Measurements from ENCODE around the gene CKM.
"Not testable (repeated sequence)": the region's sequence is repeated elsewhere in the genome, so short reads cannot be mapped to it uniquely, and the experiment has no call there.

Gene CKM

DNA sequence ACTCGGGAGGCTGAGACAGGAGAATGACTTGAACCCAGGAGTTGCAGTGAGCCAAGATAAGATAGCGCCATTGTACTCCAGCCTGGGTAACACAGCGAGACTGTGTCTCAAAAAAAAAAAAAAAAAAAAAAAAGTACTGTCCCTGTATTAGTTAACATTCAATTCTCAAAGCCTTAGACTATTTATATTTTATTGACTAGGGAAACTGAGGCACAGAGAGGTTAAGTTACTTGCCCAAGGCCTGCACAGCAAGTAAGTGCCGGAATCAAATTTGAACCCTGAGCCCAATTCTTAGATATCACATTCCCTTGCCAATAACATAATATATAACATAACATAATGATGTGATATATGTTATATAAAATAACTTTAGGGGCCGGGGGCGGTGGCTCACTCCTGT, 17.0 kb upstream of the CKM start:
- peaks cover 23% of the 10 kb centered on the region for H3K4me1 ChIP-seq (ENCODE audit: insufficient read depth, low read length, severe bottlenecking)
- no peak overlapping the region for H2AFZ ChIP-seq (ENCODE audit: low read length)
- TF ChIP-seq EZH2 (IDR thresholded peaks at IDR 0.05; ENCODE audit: borderline replicate concordance, low read length) (no peak), CTCF (IDR thresholded peaks at IDR 0.05; ENCODE audit: low read length) (no peak)
- H3K27me3 ChIP-seq (ENCODE audit: insufficient read depth, low read length) = 0 out of 2 replicates have a peak, but pooled peaks cover 4% of the 10 kb centered on the region
- H3F3A ChIP-seq (ENCODE audit: insufficient read depth, low read length) = no peaks in the 10 kb centered on the region
- no peaks in the 10 kb centered on the region for H3K79me2 ChIP-seq (ENCODE audit: insufficient read depth, low read length)
- H3K4me2 ChIP-seq (ENCODE audit: low read length) = no peak overlapping the region
- no peak overlapping the region for H3K4me3 ChIP-seq (ENCODE audit: low read depth, low read length, poor library complexity, severe bottlenecking)
- H3K9me2 ChIP-seq (ENCODE audit: low read depth, low read length) = no peaks in the 10 kb centered on the region
- no peaks in the 10 kb centered on the region for H3K9me3 ChIP-seq (ENCODE audit: low read length)
- no peaks in the 10 kb centered on the region for H3K36me3 ChIP-seq (ENCODE audit: insufficient read depth, low read length)
- H3K9ac ChIP-seq (ENCODE audit: low read length) = no peak overlapping the region
- no peak overlapping the region for H3K27ac ChIP-seq (ENCODE audit: low read depth, low read length, poor library complexity, severe bottlenecking)
- no peaks in the 10 kb centered on the region for H4K20me1 ChIP-seq (ENCODE audit: insufficient read depth, low read length)

DNA sequence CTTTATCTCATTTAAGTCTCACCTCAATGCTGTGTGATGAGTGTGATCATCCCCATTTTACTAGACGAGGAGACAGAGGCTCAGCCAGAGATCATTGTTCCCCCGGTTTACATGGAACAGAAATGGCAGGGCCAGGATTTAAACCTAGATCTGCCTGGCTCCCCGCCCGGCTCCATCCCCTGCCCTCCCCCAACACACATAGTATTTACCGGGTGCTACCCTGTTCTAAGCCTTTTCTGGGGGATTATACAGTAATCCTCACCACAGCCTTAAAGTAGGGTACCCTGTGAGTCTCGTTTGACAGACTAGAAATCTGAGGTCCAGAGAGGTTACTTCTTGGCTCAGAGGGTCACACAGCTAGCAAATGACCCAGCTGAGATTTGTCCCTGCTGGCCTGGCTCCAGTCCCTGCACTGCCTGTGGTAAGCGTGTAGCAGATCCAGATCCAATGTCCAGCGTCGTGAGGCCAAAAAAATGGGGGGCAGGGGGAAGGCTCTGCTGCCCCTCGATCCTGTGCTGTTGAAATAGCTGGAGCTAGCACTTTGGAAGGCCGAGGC, 14.1 kb upstream of the CKM start:
- Histone ChIP-seq H3K27ac (ENCODE audit: low read depth, low read length, poor library complexity, severe bottlenecking) (no peak overlapping the region), H3K9me2 (ENCODE audit: low read depth, low read length) (no peaks in the 10 kb centered on the region), H3K9me3 (ENCODE audit: low read length) (no peaks in the 10 kb centered on the region), H3K4me2 (ENCODE audit: low read length) (no peak overlapping the region), H2AFZ (ENCODE audit: low read length) (no peak overlapping the region), H3K79me2 (ENCODE audit: insufficient read depth, low read length) (no peaks in the 10 kb centered on the region), H3K27me3 (ENCODE audit: insufficient read depth, low read length) (0 out of 2 replicates have a peak, but pooled peaks cover 3% of the 10 kb centered on the region), H4K20me1 (ENCODE audit: insufficient read depth, low read length) (no peaks in the 10 kb centered on the region), H3K4me3 (ENCODE audit: low read depth, low read length, poor library complexity, severe bottlenecking) (no peak overlapping the region), H3F3A (ENCODE audit: insufficient read depth, low read length) (no peaks in the 10 kb centered on the region), H3K9ac (ENCODE audit: low read length) (no peak overlapping the region), H3K36me3 (ENCODE audit: insufficient read depth, low read length) (no peaks in the 10 kb centered on the region), H3K4me1 (ENCODE audit: insufficient read depth, low read length, severe bottlenecking) (peaks cover 23% of the 10 kb centered on the region)
- no peak for TF ChIP-seq EZH2 (IDR thresholded peaks at IDR 0.05; ENCODE audit: borderline replicate concordance, low read length)
- TF ChIP-seq CTCF (IDR thresholded peaks at IDR 0.05; ENCODE audit: low read length) = no peak

DNA sequence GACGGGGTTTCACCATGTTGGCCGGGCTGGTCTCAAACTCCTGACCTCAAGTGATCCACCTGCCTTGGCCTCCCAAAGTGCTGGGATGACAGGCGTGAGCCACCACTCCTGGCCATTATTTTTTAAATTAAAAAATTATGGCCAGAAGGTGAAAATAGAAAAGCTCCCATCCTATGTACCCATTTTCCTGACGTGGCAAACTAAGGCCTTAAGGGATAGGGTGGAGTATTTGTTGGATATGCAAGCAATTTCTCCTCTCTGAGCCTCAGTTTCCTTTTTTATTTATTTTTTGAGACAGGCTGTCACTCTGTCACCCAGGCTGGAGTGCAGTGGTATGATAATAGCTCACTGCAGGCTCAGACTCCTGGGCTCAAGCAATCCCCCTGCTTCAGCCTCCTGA, 12.2 kb upstream of the CKM start:
- H3K27ac ChIP-seq (ENCODE audit: low read depth, low read length, poor library complexity, severe bottlenecking); H3K4me1 ChIP-seq (ENCODE audit: insufficient read depth, low read length, severe bottlenecking); H3K9ac ChIP-seq (ENCODE audit: low read length); H3K9me3 ChIP-seq (ENCODE audit: low read length); H3K27me3 ChIP-seq (ENCODE audit: insufficient read depth, low read length); H3K4me3 ChIP-seq (ENCODE audit: low read depth, low read length, poor library complexity, severe bottlenecking); H3K9me2 ChIP-seq (ENCODE audit: low read depth, low read length); H3K36me3 ChIP-seq (ENCODE audit: insufficient read depth, low read length); H3F3A ChIP-seq (ENCODE audit: insufficient read depth, low read length); H3K79me2 ChIP-seq (ENCODE audit: insufficient read depth, low read length); H2AFZ ChIP-seq (ENCODE audit: low read length); H3K4me2 ChIP-seq (ENCODE audit: low read length); H4K20me1 ChIP-seq (ENCODE audit: insufficient read depth, low read length): not testable (repeated sequence)

- no peaks in the 10 kb centered on the region for H3K9me2 ChIP-seq (ENCODE audit: low read depth, low read length)
- H3F3A ChIP-seq (ENCODE audit: insufficient read depth, low read length) = no peaks in the 10 kb centered on the region
- H3K36me3 ChIP-seq (ENCODE audit: insufficient read depth, low read length) = no peaks in the 10 kb centered on the region
- H3K4me2 ChIP-seq (ENCODE audit: low read length) = no peak overlapping the region
- H3K4me1 ChIP-seq (ENCODE audit: insufficient read depth, low read length, severe bottlenecking) = peaks cover 9% of the 10 kb centered on the region
- H2AFZ ChIP-seq (ENCODE audit: low read length) = no peak overlapping the region
- H3K79me2 ChIP-seq (ENCODE audit: insufficient read depth, low read length) = no peaks in the 10 kb centered on the region
- no peak for TF ChIP-seq CTCF (IDR thresholded peaks at IDR 0.05; ENCODE audit: low read length)
- TF ChIP-seq EZH2 (IDR thresholded peaks at IDR 0.05; ENCODE audit: borderline replicate concordance, low read length) = no peak
- no peaks in the 10 kb centered on the region for H3K9me3 ChIP-seq (ENCODE audit: low read length)
- H4K20me1 ChIP-seq (ENCODE audit: insufficient read depth, low read length) = no peaks in the 10 kb centered on the region
- H3K27ac ChIP-seq (ENCODE audit: low read depth, low read length, poor library complexity, severe bottlenecking) = no peak overlapping the region
- H3K9ac ChIP-seq (ENCODE audit: low read length) = no peak overlapping the region
- no peaks in the 10 kb centered on the region for H3K27me3 ChIP-seq (ENCODE audit: insufficient read depth, low read length)
- H3K4me3 ChIP-seq (ENCODE audit: low read depth, low read length, poor library complexity, severe bottlenecking) = no peak overlapping the region
Measured at GRCh38 chr19:45333609-45334303, 11.1 kb upstream of the CKM start.
